K562 (cell line): Measurements from ENCODE around the gene NLRP10. TPM values are rescaled to one million over a fixed set of nuclear protein-coding genes. Genes with fewer than 3 reads are reported as not detected.

Experiments used
- ATAC-seq: fragments of 200-7000 bp; cut with Tn5 transposase; 3 replicates; pipeline ENCODE4 v1.9.1; 2020; ENCODE audit warnings: moderate library complexity
- BruUV-seq: library from RNA; stranded (reverse); fragments of 400-500 nt; replicated peaks from 2 replicates; lab custom pipeline; 2021; lab: Mats Ljungman, UMichigan
- CTCF ChIA-PET: fragments of 300-600 bp; formaldehyde crosslinking; extraction: SDS; loops from one replicate; lab custom pipeline; 2021; ENCODE audit warnings: low intra/inter-chr PET ratio; lab: Yijun Ruan, JAX
- POLR2A ChIA-PET: fragments of 300-600, 350-650 bp; sonication (Branson Sonifier 250); formaldehyde crosslinking; extraction: SDS; loops from one replicate; lab custom pipeline; 2021; ENCODE audit warnings: antibody characterized with exemption, inconsistent platforms; lab: Yijun Ruan, JAX
- DNase-seq, 4 experiments: peaks; one replicate each; pipeline versions ENCODE4 v3.0.0 to v3.0.0-alpha.2; 2011 to 2018; ENCODE audit warnings: low spot score in 3 of 4, mixed read lengths in 3 of 4; ENCODE audit errors: extremely low read depth in 1 of 4
- FAIRE-seq: peaks from 2 replicates; lab custom pipeline; 2011; peaks lifted over from hg19 to GRCh38; lab: Jason Lieb, UNC
- H2AFZ ChIP-seq: 2 replicates; pipeline ENCODE4 v1.6.0; 2011; ENCODE audit warnings: low read depth, low read length, control low read depth, inconsistent platforms
- H3K27ac ChIP-seq: fragments of 200-600 bp; 3 replicates; pipeline ENCODE4 v1.8.0; 2011; ENCODE audit warnings: low read depth, mild to moderate bottlenecking, control low read depth, inconsistent platforms, low read length, moderate library complexity, mixed read lengths; ENCODE audit errors: extremely low read depth
- H3K27me3 ChIP-seq, 2 experiments: fragments of 300-600 bp in 1 of 2; 2 replicates in 1 of 2; 3 replicates in 1 of 2; pipeline versions ENCODE4 v1.6.0 to v1.8.0; 2011; ENCODE audit warnings: inconsistent platforms in 2 of 2, low read length in 2 of 2, mild to moderate bottlenecking in 1 of 2, mixed read lengths in 1 of 2, moderate library complexity in 1 of 2; ENCODE audit not compliant: control insufficient read depth in 2 of 2, insufficient read depth in 2 of 2
- H3K36me3 ChIP-seq: fragments of 300-600 bp; 3 replicates; pipeline ENCODE4 v1.8.0; 2011; ENCODE audit warnings: mild to moderate bottlenecking, low read length, inconsistent platforms; ENCODE audit not compliant: control insufficient read depth, insufficient read depth
- H3K4me1 ChIP-seq, 2 experiments: fragments of 200-600 bp in 1 of 2; replicated peaks in 1 of 2; 2 replicates in 1 of 2; 3 replicates in 1 of 2; pipeline versions ENCODE4 v1.5.1 to v1.8.0; 2011; ENCODE audit warnings: inconsistent platforms in 2 of 2, low read length in 2 of 2, mild to moderate bottlenecking in 1 of 2, mixed read lengths in 1 of 2, moderate library complexity in 1 of 2; ENCODE audit not compliant: control insufficient read depth in 2 of 2, insufficient read depth in 2 of 2
- H3K4me2 ChIP-seq: 2 replicates; pipeline ENCODE4 v1.6.1; 2011; ENCODE audit warnings: low read length, control low read depth, inconsistent platforms, mixed read lengths; ENCODE audit not compliant: insufficient read depth
- H3K4me3 ChIP-seq: fragments of 200-600 bp; sonication (generic), shearing (Covaris generic); 2 replicates; pipeline ENCODE4 v1.5.1; 2016; ENCODE audit warnings: control low read depth, inconsistent platforms
- H3K79me2 ChIP-seq: fragments of 200-600 bp; 3 replicates; pipeline ENCODE4 v1.8.0; 2011; ENCODE audit warnings: low read length, inconsistent platforms; ENCODE audit not compliant: control insufficient read depth, insufficient read depth
- H3K9ac ChIP-seq, 2 experiments: 2 replicates each; pipeline versions ENCODE4 v1.6.0 to v1.6.1; 2011; ENCODE audit warnings: low read depth in 2 of 2, low read length in 2 of 2, control low read depth in 1 of 2, inconsistent platforms in 1 of 2, mild to moderate bottlenecking in 1 of 2, mixed read lengths in 1 of 2; ENCODE audit not compliant: insufficient read depth in 1 of 2
- H3K9me1 ChIP-seq: one replicate; pipeline ENCODE4 v1.6.0; 2011; ENCODE audit warnings: inconsistent platforms, mild to moderate bottlenecking, low read length, moderate library complexity; ENCODE audit not compliant: control insufficient read depth, insufficient read depth
- H3K9me3 ChIP-seq: replicated peaks from 2 replicates; pipeline ENCODE4 v1.5.1; 2011; ENCODE audit warnings: low read depth, low read length, inconsistent platforms; ENCODE audit not compliant: control insufficient read depth, insufficient read depth
- H4K20me1 ChIP-seq: replicated peaks from 2 replicates; pipeline ENCODE4 v1.6.1; 2011; ENCODE audit warnings: low read length, inconsistent platforms, mixed read lengths; ENCODE audit not compliant: control insufficient read depth, insufficient read depth
- CTCF ChIP-seq, 3 experiments: IDR thresholded peaks in 2 of 3; conservative IDR thresholded peaks in 1 of 3; 2 replicates each; pipeline ENCODE4 v1.5.1; 2011 to 2012; ENCODE audit warnings: low read length in 3 of 3, mild to moderate bottlenecking in 3 of 3, control low read depth in 2 of 3, improper control_type of control experiment in 1 of 3, inconsistent platforms in 1 of 3, low read depth in 1 of 3, mixed read lengths in 1 of 3, moderate library complexity in 1 of 3; ENCODE audit not compliant: insufficient read depth in 2 of 3
- DDX20 ChIP-seq: fragments of 450-650 bp; IDR thresholded peaks from 2 replicates; pipeline ENCODE4 v1.6.1; 2016; ENCODE audit warnings: missing genetic modification characterization, low read depth, mild to moderate bottlenecking, missing compliant biosample characterization, moderate library complexity
- FOXJ2 ChIP-seq: fragments of 200-800 bp; sonication (Bioruptor generic); IDR thresholded peaks from 2 replicates; pipeline ENCODE4 v1.6.1; 2016; ENCODE audit warnings: missing genetic modification characterization, missing compliant biosample characterization
- FOXP1 ChIP-seq: sonication (generic); formaldehyde crosslinking; IDR thresholded peaks from 2 replicates; pipeline ENCODE4 v1.8.0; 2022; ENCODE audit warnings: mild to moderate bottlenecking, missing genetic modification reagents
- GATAD2B ChIP-seq: fragments of 450-650 bp; IDR thresholded peaks from 2 replicates; pipeline ENCODE4 v1.6.1; 2017; ENCODE audit warnings: mild to moderate bottlenecking, borderline replicate concordance
- HOMEZ ChIP-seq: fragments of 250-450 bp; sonication (Bioruptor Pico); IDR thresholded peaks from 2 replicates; pipeline ENCODE4 v1.4.0; 2020; ENCODE audit warnings: mild to moderate bottlenecking, moderate library complexity
- KDM5B ChIP-seq: fragments of 200-600 bp; sonication (generic); IDR thresholded peaks from 2 replicates; pipeline ENCODE4 v1.6.1; 2012; ENCODE audit warnings: low read depth, mild to moderate bottlenecking, moderate library complexity, low read length, control low read depth, inconsistent platforms; ENCODE audit not compliant: insufficient replicate concordance
- MYBL2 ChIP-seq, 2 experiments: fragments of 450-650 bp in 1 of 2; sonication (generic) in 1 of 2; formaldehyde crosslinking in 1 of 2; IDR thresholded peaks; 2 replicates each; pipeline versions ENCODE4 v1.6.1 to v1.8.1; 2017 to 2022; ENCODE audit warnings: borderline replicate concordance in 1 of 2, inconsistent platforms in 1 of 2, low read depth in 1 of 2, mild to moderate bottlenecking in 1 of 2, missing genetic modification reagents in 1 of 2, moderate library complexity in 1 of 2
- NFE2L1 ChIP-seq: fragments of 450-650 bp; IDR thresholded peaks from 2 replicates; pipeline ENCODE4 v1.6.1; 2016; ENCODE audit warnings: missing genetic modification characterization, low read depth, mild to moderate bottlenecking, missing compliant biosample characterization, moderate library complexity, borderline replicate concordance
- NR2C2 ChIP-seq, 2 experiments: fragments of 200-800 bp in 1 of 2; sonication (Bioruptor generic) in 1 of 2; sonication (generic) in 1 of 2; formaldehyde crosslinking in 1 of 2; IDR thresholded peaks; 2 replicates each; pipeline versions ENCODE4 v1.6.1 to v1.8.0; 2016 to 2022; ENCODE audit warnings: mild to moderate bottlenecking in 1 of 2, missing compliant biosample characterization in 1 of 2, missing genetic modification characterization in 1 of 2, missing genetic modification reagents in 1 of 2
- POLR3A ChIP-seq: IDR thresholded peaks from 2 replicates; pipeline ENCODE4 v1.6.1; 2011; ENCODE audit warnings: borderline replicate concordance, mild to moderate bottlenecking, moderate library complexity; ENCODE audit not compliant: insufficient read length, insufficient read depth; ENCODE audit errors: extremely low read depth
- STAG1 ChIP-seq: sonication (generic); formaldehyde crosslinking; IDR thresholded peaks from 2 replicates; pipeline ENCODE4 v1.5.0; 2020; ENCODE audit warnings: missing genetic modification reagents, borderline replicate concordance
- ZNF740 ChIP-seq, 3 experiments: fragments of 200-800 bp in 1 of 3; sonication (Bioruptor generic) in 1 of 3; sonication (generic) in 1 of 3; formaldehyde crosslinking in 1 of 3; IDR thresholded peaks; 2 replicates each; pipeline versions ENCODE4 v1.6.1 to v1.8.0; 2016 to 2022; ENCODE audit warnings: mild to moderate bottlenecking in 2 of 3, missing compliant biosample characterization in 2 of 3, missing genetic modification characterization in 2 of 3, missing genetic modification reagents in 1 of 3
- in situ Hi-C: fragments of 300-500 bp; cut with MboI; formaldehyde crosslinking; loops from 4 replicates; pipeline ENCODE4 v1.15.0; 2018; ENCODE audit warnings: inconsistent platforms, mixed read lengths
- intact Hi-C: fragments of 100-400 bp; cut with micrococcal nuclease; formaldehyde crosslinking; loops from 2 replicates; pipeline ENCODE4 v1.14.2; 2022
- polyA plus RNA-seq, 8 experiments: library from polyadenylated mRNA; depleted of rRNA in 4 of 8; stranded (reverse) in 5 of 8; unstranded in 3 of 8; fragments of >200 nt; fragmentation: Nextera tagmentation in 2 of 8; fragmentation: Illumina TruSeq in 1 of 8; extraction: Ambion mirVana in 2 of 8; extraction: Trizol in 1 of 8; gene quantifications; 2 replicates each; pipeline versions ENCODE4 v1.2.1 to v1.2.3, GENCODE V29; 2011 to 2014; ENCODE audit warnings: inconsistent platforms in 1 of 8, missing spikeins in 1 of 8
- total RNA-seq, 7 experiments: library from RNA; depleted of rRNA in 6 of 7; stranded (reverse); fragments of >200 nt in 6 of 7; fragmentation: Illumina TruSeq in 2 of 7; extraction: Trizol in 2 of 7; gene quantifications; 2 replicates each; pipeline versions ENCODE4 v1.2.1 to v1.2.3, GENCODE V29; 2011 to 2021; ENCODE audit warnings: low replicate concordance in 1 of 7

Gene NLRP10
- total and polyA plus RNA-seq, 9 of the 15 experiments (the other 6 are each of a cell fraction or from before 2014, with no cell fraction given) = 0.04 to 0.14 (median 0.09) TPM; not detected in 6

GRCh38 chr11:7971846-7972245 is 6.6 kb upstream of the NLRP10 start:
- no TSS peak for BruUV-seq
- Histone ChIP-seq H3K4me1 (no peaks in the 10 kb centered on the region), H3K9me1 (no peaks in the 10 kb centered on the region)
- TF ChIP-seq POLR3A (no peak), HOMEZ (CRISPR knock-in tag) (no peak), FOXJ2 (tag) (no peak), ZNF740 (CRISPR knock-in tag; IDR thresholded peaks at IDR 0.05) (no peak), ZNF740 (tag; IDR thresholded peaks at IDR 0.05) (no peak), DDX20 (tag) (no peak), NR2C2 (CRISPR knock-in tag; IDR thresholded peaks at IDR 0.05) (no peak), NR2C2 (tag; IDR thresholded peaks at IDR 0.05) (no peak), STAG1 (CRISPR knock-in tag) (no peak), KDM5B (no peak), CTCF (IDR thresholded peaks at IDR 0.05 in 2 of 3, conservative IDR thresholded peaks at IDR 0.05 in 1 of 3; ENCODE audit: insufficient read depth in 2 of 3, low read depth in 1 of 3, low read length in 3 of 3) (no peak), MYBL2 (IDR thresholded peaks at IDR 0.05; ENCODE audit: low read depth) (no peak), MYBL2 (CRISPR knock-in tag; IDR thresholded peaks at IDR 0.05; ENCODE audit: borderline replicate concordance) (no peak), FOXP1 (CRISPR knock-in tag) (no peak), GATAD2B (no peak), NFE2L1 (tag) (no peak)
- TF ChIP-seq, all 486 proteins: peak for 0
- ChIA-PET CTCF (no interaction called here), POLR2A (no interaction called here)
- Histone ChIP-seq H3K4me3 (no peak overlapping the region), H3K27me3 (no peaks in the 10 kb centered on the region), H2AFZ (no peak overlapping the region), H3K9ac (no peak overlapping the region), H4K20me1 (no peaks in the 10 kb centered on the region), H3K9me3 (no peaks in the 10 kb centered on the region), H3K36me3 (no peaks in the 10 kb centered on the region), H3K4me2 (no peak overlapping the region), H3K79me2 (no peaks in the 10 kb centered on the region), H3K27ac (no peak overlapping the region)
- no peak for ATAC-seq
- no peak for DNase-seq
- in situ Hi-C loops (no loop called here), intact Hi-C loops (no loop called here)
- FAIRE-seq = no peak
